NCI-H1417 treated with DMSO at 0.1 percent for 48 hours (cell line): ENCODE measurements around the gene KCNG3.

Experiments used
- DNase-seq: peaks from one replicate; lab custom pipeline; 2025; lab: John Stamatoyannopoulos, UW

KCNG3 gene, protein sequence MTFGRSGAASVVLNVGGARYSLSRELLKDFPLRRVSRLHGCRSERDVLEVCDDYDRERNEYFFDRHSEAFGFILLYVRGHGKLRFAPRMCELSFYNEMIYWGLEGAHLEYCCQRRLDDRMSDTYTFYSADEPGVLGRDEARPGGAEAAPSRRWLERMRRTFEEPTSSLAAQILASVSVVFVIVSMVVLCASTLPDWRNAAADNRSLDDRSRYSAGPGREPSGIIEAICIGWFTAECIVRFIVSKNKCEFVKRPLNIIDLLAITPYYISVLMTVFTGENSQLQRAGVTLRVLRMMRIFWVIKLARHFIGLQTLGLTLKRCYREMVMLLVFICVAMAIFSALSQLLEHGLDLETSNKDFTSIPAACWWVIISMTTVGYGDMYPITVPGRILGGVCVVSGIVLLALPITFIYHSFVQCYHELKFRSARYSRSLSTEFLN

DNA sequence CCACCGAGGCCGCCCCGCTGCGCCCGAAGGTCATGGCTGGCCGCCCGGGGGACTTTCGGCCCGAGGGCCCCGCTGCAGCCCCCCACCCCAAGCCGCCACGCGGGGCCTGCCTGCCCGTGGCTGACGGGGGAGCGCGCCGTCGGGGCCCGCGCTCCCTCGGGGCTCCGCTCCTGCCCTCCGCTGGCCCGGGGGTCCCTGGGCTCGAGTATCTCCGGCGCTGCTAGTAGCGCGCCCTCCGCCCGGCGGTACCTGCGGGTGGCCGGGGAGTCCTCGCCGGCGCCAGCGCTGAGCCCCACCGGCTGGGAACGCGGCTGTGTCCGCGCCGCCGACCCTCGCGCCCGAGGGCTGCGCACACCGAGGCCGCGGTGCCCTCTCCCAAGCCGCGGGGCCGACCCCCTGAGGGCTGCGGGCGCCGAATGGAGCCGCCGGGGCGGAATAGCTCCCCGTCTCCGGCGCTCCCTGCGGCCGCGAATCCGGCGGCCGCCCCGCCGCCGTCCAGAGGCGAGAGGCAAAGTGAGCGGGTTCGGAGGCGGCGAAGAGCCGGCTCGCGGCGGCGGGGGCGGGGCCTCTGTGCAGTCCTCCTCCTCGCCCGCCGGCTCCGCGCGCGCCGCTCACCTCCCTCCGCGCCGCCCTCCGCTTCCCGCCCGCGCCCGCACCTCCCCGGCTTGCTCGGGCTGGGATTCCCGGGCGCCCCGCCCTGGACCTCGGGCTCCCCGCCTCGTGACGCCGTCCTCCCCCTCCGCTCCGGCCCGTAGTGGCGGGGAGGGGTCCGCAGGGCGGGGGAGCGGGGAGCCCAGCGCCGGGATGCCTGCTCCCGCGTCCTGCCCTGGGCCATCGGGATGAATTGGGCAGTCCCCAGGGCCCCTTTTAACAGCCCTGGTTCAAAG is at the start of gene KCNG3:
Gene KCNG3 (minus strand): TSS at position 515 of the 887 bp plus-strand sequence. CDS start 481 bp downstream, at position 34.
- peak; percentile 32 for DNase-seq

DNA sequence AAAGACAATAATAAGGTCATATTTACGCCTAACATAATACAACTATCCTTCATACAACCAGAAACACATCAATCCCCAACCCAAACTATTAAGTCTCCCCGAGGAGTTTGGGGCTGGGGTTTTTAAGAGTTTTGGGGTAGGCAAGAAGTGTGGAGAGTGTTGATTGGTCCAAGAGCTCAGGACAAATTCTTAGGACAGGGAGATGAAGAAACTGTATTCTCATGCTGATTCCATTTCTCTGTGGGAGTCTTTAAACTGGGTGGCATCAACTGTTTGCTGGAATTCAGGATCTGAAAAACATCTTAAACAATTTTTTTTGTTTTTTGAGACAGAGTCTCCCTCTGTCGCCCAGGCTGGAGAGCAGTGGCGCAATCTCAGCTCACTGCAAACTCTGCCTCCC is 49.1 kb upstream of the KCNG3 start:
- no peak for DNase-seq

DNA sequence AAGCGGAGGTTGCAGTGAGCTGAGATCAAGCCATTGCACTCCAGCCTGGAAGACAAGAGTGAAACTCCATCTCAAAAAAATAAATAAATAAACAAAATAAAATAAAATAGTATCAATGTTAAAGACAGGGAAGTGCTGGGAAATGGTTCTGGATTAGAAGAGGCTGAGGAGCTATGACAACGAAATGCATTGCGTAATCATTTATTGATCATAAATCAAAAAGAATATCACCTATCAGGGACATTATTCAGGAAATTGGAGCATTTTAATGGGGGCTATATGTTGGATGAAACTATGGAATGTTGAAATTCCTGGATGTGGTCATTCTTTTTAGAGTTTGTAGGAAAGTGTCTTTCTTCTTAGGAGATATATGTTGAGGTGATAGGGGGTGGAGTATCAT is 43.7 kb upstream of the KCNG3 start:
- DNase-seq: no peak

DNA sequence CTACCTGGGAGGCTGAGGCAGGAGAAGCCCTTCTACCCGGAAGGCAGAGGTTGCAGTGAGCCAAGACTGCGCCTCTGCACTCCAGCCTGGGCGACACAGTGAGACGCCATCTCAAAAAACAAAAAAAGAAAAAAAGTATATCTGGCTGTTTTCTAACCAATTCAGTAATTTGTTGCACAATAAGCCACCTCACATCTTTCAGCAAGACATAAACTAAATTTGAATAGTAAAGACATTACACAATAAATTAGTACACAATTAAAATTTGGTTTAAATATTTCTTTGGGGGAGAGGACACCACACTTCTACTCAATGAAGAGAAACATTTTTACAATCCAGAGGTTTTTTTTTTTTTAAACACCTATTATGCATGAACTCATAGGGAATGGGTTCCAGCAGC is 38.6 kb upstream of the KCNG3 start:
- no peak for DNase-seq

DNA sequence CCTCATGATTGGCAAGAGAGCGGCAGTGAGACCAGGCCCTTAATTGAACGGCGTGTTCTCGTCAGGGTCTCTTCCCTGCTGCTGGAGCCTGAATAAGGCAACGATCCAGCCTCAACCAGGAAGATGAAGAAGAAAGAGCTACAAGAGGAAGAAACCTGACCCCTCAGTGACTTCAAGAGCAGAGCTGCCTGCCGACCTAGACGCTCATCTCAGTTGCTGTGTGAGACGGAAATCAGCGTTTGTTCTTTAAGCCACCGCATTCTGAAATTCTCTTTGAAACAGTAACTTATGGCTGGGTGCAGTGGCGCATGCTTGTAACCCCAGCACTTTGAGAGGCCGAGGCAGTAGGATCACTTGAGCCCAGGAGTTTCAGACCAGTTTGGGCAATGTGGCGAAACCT is 29.6 kb upstream of the KCNG3 start:
- no peak for DNase-seq

DNA sequence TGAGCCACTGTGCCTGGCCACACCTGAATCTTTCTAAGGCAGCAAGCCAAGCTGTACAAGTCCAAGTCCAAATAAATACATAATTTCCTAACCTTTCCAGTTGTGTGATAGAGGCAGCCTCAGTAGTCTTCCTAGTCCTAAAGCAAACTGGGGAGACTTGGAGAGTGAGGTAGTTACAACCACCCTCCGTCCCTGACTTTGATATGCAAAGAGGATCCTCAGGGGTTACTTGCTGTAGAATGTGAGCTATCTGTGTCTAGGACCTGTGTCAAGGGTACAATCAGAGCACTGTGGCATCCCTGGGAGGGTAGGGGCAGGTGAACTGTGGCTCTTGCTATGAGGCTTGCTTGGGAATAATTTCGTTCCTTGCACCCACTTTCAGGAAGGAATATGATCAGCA is 28.3 kb upstream of the KCNG3 start:
- DNase-seq: no peak

DNA sequence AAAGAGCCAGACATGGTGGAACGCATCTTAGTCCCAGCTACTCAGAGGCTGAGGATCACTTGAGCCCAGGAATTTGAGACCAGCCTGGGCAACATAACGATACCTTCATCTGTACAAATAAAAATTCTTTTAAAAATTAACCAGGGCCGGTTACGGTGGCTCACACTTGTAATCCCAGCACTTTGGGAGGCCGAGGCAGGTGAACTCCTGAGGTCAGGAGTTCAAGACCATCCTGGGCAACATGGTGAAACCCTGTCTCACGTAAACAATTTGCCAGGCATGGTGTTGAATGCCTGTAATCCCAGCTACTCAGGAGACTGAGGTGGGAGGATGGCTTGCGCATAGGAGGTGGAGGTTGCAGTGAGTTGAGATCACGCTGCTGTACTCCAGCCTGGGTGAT is 25.8 kb upstream of the KCNG3 start:
- DNase-seq: no peak

DNA sequence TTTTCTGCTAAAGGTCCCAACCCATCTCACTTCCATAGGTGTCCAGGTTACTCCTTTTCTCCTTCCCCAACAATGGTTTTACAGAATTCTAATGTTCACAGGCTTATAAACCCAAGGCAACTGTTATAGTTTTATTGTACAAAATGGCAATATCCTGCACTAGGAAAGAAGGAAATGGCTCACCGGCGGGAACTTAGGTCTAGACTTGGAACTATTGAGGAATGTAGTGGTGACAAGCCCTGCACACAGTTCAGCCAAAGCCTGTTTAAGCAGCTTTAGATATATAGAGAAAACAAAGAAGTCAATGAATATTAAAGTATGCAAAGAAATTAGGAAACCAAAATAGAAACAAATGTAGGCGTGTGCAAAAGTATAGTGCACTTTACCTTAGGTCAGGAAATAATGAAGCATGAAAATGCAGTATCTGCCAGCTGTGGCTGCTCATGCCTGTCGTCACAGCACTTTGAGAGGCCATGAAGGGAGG is 22.7 kb upstream of the KCNG3 start:
- DNase-seq: no peak

DNA sequence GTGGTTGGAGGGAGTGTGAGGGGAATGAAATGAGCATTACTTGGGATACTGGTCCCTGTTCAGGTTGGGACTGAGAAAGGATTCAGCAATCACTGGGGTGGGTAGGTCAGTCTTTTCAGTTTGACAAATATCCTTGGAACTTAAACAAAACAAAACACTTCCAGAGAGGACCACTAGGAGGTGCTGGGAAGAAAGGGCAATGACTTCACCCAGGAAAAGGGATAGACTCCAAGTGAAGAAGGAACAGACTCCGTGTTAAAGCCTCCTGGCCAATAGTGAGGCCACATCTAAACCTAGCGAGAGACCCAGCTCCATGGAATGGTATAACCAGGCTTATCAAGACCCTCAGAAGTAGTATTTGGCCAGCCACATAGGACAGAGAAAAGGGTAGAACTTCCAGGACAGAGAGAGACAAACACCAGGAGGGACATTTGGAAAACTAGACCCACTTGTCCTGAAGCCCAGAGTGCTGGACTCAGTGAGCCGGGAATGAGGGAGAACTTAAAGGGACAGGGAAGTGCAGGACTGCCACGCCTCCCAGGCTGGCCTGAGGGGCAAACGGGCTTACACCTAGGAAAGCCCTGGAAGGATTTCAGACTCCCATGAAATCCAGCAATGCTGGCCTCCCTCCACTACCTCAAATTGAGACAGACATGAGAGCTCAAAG is 19.6 kb upstream of the KCNG3 start:
- no peak for DNase-seq

DNA sequence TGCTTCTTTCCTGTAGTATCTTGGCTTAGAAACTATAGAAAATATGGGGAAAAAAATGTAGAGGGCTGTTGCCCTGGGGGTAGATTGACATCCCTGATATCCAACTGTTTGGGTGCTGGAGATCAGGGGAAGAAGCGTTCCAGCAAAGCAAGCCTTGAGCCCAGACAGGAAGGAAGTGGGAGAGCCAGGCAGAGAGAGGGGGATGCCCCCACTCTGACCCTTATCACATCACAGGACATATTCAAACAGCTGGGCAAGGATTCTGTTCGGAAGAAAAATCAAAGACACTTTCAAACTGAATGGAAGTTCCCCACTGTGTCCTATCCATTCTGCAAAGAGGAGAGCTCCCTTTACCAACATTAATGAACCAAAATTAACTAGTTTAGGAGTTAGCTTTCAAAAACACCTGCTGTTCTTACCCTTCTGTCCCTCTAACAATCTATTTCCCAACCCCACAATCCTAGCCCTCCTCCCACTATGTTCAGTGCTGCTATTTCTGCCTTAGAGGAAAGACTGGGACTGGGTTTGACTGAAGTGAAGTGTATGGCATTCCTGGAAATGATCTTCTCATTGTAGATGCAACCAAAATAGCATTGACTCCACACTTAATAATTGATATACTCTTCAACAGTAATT is 16.9 kb upstream of the KCNG3 start:
- no peak for DNase-seq

DNA sequence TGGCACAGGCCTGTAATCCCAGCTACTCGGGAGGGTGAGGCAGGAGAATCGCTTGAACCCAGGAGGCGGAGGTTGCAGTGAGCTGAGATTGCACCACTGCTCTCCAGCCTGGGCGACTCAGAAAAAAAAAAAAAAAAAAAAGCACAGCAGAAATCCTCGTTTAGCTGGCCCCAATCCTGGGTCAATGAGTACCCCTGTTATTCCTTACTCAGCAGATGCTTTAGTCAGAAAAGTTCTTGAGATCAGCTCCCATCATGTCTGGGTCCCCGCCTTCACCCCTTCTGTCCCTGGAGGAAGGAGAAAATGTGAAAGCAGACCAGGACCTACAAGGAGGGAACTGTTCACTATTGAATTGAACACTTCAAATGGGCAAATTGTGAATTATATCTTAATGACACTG is 16.4 kb upstream of the KCNG3 start:
- no peak for DNase-seq

DNA sequence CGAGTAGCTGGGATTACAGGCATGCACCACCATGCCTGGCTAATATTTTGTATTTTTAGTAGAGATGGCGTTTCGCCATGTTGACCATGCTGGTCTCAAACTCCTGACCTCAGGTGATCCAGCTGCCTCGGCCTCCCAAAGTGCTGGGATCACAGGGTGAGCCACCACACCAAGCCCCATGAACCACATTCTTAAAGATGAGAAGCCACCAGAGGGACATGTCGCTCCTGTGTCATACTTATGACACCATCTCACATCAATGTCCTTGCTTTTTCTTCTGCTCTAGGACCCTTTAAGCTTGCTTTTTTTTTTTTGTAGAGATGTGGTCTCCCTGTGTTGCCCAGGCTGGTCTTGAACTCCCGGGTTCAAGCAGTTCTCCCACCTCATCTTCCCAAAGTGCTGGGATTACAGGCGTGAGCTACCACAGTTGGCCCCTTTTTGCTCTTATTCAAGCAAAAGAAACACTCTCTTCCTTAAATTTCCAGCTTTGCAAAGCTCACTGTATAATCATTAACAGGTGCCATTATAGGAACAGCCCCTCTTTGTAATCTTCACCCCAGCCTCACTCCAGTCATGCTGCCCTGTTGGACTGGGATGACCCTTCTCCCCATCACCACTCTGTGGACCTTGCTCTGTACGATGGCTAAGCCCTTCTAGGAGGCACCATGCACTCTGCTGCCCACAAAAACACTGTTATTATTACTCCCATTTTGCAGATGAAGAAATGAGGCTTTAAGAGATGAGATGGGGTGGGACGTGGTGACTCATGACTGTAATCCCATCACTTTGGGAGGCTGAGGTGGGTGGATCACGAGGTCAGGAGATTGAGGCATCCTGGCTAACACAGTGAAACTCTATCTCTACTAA is 10.8 kb upstream of the KCNG3 start:
- DNase-seq: no peak

DNA sequence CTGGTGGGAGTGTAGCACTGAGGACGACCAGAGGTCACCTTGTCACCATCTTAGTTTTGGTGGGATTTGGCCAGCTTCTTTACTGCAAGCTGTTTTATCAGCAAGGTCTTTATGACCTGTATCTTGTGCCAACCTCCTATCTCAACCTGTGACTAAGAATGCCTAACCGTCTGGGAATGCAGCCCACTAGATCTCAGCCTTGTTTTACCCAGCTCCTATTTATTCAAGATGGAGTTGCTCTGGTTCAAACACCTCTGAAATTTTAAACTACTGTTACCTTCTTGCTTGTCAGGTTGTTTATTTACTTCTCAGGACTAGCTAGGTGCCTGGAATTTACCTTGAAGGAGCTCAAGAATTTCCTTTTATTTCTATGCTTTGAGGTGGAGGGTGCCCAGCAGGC is 9.5 kb upstream of the KCNG3 start:
- DNase-seq: no peak

DNA sequence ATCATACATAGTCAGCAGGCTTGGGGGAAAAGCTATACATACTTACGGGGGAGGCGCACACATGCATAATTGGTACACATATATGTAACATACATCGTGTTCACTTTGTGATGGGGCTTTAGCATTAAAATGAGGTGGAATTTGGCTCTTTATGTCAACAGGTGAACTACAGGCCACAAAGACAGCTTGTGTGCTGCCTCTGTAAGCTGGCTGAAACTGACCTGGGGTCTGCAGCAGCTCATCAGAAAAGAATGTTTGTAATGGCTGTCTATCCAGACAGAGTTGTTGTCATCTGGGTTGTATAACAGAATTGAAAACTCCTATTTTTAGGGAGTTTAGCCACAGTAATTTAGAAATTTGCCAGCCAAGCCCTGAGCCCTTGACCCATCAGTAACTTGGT is 4.7 kb upstream of the KCNG3 start:
- DNase-seq: no peak

DNA sequence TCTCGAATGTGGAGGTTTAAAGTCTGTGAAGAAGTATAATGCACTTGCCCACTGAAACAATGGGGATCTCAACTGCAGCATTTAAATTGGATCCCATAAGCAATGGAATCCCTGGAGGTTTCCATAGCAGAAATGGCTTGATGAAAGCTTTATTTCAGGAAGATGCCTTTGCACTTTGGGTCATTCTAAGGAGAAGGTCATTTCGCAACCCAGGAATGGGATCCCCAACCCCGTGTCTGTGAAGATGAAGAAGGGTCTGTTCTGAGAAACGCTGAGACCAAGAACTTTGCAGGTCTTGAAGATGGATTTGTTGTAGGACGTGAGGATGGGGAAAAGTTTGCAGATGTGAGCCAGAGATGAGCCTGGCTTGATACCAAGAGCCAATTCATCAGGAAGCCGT is 1.8 kb upstream of the KCNG3 start:
- no peak for DNase-seq

DNA sequence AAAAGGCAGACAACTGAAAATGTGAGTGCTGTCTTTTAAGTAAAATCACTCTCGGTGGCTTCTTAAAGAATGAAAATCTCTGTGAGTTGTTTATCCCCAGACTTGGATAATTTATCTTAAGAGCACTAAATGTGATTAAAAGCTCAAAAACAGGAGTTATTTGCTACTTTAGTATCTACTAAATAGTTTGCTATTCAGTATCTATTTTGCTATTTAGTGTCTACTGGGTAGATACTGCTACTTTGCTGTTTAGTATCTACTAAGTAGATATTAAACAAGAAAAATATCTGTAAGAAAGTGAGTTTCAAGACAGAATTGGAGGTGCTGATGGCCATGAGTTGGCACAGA is 1.4 kb upstream of the KCNG3 start:
- DNase-seq: no peak

DNA sequence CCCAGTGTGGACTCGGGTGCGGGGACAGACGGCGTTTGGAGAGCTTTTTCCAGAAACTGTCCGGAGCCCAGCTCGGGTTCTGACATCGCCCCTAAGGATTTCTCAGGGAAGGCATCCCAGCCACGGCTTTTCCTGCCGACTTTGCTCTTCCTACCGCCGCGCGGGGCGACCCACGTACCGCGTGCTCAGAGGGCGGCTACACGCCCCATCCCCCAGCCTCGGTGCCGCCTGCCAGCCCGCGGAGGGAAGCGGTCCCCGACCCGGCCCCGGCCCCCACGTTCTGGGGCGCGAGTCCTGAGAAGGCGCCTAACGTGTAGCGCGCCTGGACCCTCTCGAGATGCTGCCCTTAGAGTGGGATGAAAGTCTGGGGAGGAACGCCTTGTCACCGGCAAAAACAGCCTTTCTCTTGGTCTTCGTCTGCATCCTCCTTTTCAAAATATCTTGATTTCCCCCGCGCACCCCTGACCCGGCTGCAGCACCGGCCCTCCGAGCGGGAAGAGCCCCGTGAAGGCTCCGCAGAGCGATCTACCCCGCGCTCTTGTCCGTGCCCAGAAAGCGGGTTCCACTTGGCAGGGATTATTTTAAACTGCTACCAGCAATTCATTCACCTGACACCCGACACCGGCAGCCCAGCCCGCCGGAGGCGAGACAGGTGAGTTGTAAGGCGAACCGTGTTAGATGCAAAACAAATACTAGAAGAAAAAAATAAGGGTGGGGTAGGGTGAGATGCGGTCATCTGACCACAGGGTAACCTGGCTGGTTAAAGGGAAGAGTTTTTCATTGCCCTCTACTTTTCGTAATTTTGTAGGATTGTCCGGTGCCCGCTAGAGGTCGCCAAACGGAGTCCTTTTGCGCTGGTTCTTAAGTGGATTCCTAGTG is 812 bp upstream of the KCNG3 start:
- peak; percentile 78 for DNase-seq

DNA sequence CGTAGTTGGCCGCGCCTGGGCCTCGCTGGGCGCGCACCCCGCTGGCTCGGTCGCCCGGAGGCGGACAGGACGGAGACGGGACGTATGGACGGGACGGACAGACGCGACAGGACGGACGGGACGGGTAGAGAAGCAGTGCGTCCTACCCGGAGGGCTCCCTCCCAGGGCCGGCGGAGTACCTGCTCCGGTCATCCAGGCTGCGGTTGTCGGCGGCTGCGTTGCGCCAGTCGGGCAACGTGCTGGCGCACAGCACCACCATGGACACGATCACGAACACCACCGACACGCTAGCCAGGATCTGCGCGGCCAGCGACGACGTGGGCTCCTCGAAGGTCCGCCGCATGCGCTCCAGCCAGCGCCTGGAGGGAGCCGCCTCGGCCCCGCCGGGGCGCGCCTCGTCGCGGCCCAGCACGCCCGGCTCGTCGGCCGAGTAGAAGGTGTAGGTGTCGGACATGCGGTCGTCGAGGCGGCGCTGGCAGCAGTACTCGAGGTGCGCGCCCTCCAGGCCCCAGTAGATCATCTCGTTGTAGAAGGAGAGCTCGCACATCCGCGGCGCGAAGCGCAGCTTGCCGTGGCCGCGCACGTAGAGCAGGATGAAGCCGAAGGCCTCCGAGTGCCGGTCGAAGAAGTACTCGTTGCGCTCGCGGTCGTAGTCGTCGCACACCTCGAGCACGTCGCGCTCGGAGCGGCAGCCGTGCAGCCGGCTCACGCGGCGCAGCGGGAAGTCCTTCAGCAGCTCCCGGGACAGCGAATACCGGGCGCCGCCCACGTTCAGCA is 903 bp downstream of the KCNG3 start:
- DNase-seq: no peak

DNA sequence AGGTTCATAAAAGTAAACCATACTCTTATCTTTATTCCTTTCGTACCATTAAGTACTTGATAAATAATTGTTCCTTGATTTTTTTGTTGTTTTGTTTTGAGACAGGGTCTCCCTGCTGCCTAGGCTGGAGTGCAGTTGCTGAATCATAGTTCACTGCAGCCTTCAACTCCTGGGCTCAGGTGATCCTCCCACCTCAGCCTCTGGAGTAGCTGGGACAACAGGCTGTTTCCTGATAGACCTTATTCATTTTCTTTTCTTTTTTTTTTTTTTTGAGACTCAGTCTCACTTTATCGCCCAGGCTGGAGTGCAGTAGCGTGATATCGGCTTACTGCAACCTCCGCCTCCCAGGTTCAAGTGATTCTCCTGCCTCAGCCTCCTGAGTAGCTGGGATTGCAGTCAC is 5.5 kb downstream of the KCNG3 start:
- DNase-seq: no peak
